Measurements from ENCODE around the gene ADGRB3. TPM values are rescaled to one million over a fixed set of nuclear protein-coding genes. Genes with fewer than 3 reads are reported as not detected.

ADGRB3 gene
- total RNA-seq, 1 experiment from 2014 or later: 7.7 TPM

DNA sequence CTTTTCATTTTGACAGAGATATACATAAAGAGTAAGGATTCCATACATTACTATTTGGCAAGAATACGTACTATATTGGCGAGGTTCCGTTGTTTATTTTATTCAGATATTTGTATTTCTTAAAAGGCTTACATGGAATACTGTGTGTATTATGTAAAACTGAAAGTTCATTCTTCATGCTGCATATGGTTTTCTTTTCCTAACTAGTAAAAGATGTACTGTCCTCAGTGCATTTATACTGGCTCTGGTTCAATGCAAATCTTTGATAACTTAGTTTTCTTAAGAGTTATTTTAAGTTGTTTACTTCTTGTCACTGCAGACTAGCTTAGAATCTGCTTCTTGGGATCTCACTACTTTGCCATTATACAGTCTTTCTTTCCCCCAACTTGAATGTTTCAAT is 42.0 kb downstream of the ADGRB3 start:
- Histone ChIP-seq H3K9me3 (ENCODE audit: low read depth, low read length, poor library complexity, severe bottlenecking) (no peaks in the 10 kb centered on the region), H3K27ac (ENCODE audit: low read depth, low read length, poor library complexity, severe bottlenecking) (no peak overlapping the region), H3K4me1 (ENCODE audit: insufficient read depth, low read length, poor library complexity, severe bottlenecking) (peaks cover 20% of the 10 kb centered on the region), H3K36me3 (ENCODE audit: insufficient read depth, low read length, poor library complexity, severe bottlenecking) (no peaks in the 10 kb centered on the region), H3K27me3 (replicated peaks; ENCODE audit: insufficient read depth, low read depth, low read length, poor library complexity) (no peaks in the 10 kb centered on the region), H3K4me3 (ENCODE audit: low read depth, low read length, poor library complexity, severe bottlenecking) (no peak overlapping the region)
- no peak for TF ChIP-seq EZH2 (IDR thresholded peaks at IDR 0.05; ENCODE audit: borderline replicate concordance, low read depth, low read length, poor library complexity, severe bottlenecking)
- TF ChIP-seq, protein P1, sequence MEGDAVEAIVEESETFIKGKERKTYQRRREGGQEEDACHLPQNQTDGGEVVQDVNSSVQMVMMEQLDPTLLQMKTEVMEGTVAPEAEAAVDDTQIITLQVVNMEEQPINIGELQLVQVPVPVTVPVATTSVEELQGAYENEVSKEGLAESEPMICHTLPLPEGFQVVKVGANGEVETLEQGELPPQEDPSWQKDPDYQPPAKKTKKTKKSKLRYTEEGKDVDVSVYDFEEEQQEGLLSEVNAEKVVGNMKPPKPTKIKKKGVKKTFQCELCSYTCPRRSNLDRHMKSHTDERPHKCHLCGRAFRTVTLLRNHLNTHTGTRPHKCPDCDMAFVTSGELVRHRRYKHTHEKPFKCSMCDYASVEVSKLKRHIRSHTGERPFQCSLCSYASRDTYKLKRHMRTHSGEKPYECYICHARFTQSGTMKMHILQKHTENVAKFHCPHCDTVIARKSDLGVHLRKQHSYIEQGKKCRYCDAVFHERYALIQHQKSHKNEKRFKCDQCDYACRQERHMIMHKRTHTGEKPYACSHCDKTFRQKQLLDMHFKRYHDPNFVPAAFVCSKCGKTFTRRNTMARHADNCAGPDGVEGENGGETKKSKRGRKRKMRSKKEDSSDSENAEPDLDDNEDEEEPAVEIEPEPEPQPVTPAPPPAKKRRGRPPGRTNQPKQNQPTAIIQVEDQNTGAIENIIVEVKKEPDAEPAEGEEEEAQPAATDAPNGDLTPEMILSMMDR (conservative IDR thresholded peaks at IDR 0.05; ENCODE audit: low read depth, low read length): no peak
- POLR2A ChIA-PET (ENCODE audit: low non-redundant PET): no interaction called here
- intact Hi-C loops (cut with micrococcal nuclease; ENCODE audit: unreplicated experiment): no loop called here
- CTCF ChIA-PET: no interaction called here
- no TSS peak for BruUV-seq (replicated peaks)
- no peak for DNase-seq (ENCODE audit: low spot score)

DNA sequence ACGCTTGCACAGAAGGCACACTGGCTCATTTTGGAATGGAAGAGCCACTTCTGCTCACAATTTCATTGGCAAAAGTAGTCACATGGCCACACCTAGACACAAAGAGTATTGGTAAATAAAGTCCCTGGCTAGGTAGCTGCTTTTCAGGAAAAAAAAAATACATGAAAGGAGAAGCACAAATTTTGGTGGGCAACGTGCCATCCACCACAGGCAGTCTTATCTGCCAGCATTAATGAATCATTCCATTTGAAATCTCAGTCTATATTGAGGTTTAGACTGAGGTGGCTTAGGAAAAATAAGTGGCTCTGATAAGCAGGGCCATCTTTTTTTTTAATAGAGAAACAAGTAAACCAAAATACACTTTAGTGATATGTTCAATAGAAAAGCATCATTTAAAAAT is 44.3 kb downstream of the ADGRB3 start:
- Histone ChIP-seq H3K27me3 (replicated peaks; ENCODE audit: insufficient read depth, low read depth, low read length, poor library complexity) (no peaks in the 10 kb centered on the region), H3K4me3 (ENCODE audit: low read depth, low read length, poor library complexity, severe bottlenecking) (no peak overlapping the region), H3K9me3 (ENCODE audit: low read depth, low read length, poor library complexity, severe bottlenecking) (no peaks in the 10 kb centered on the region), H3K36me3 (ENCODE audit: insufficient read depth, low read length, poor library complexity, severe bottlenecking) (no peaks in the 10 kb centered on the region), H3K27ac (ENCODE audit: low read depth, low read length, poor library complexity, severe bottlenecking) (no peak overlapping the region), H3K4me1 (ENCODE audit: insufficient read depth, low read length, poor library complexity, severe bottlenecking) (peaks cover 11% of the 10 kb centered on the region)
- intact Hi-C loops (cut with micrococcal nuclease; ENCODE audit: unreplicated experiment): no loop called here
- TF ChIP-seq, protein P1 (conservative IDR thresholded peaks at IDR 0.05; ENCODE audit: low read depth, low read length): no peak
- no peak for TF ChIP-seq EZH2 (IDR thresholded peaks at IDR 0.05; ENCODE audit: borderline replicate concordance, low read depth, low read length, poor library complexity, severe bottlenecking)
- CTCF ChIA-PET: no interaction called here
- no TSS peak for BruUV-seq (replicated peaks)
- no peak for DNase-seq (ENCODE audit: low spot score)
- POLR2A ChIA-PET (ENCODE audit: low non-redundant PET): no interaction called here

DNA sequence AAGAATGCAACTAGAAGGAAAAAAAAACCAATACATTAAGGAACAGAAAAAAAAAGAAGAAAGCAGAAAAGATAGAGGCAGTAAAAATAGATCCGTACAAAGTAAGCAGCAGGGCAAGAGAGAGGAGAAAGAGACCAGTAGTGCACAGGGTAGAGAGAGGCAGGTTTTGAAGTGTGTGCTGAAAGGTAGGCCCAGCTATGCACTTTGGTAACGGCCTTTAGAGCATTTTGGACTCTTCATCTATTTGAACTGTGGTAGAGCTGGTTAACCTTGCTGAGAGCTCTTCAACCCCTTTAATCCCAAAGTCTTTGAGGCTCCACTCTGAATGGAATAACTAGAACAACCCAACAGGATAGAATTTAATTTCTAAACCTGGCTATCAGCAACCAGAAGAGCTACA is 45.2 kb downstream of the ADGRB3 start:
- Histone ChIP-seq H3K9me3 (ENCODE audit: low read depth, low read length, poor library complexity, severe bottlenecking) (no peaks in the 10 kb centered on the region), H3K27ac (ENCODE audit: low read depth, low read length, poor library complexity, severe bottlenecking) (no peak overlapping the region), H3K4me1 (ENCODE audit: insufficient read depth, low read length, poor library complexity, severe bottlenecking) (peaks cover 6% of the 10 kb centered on the region), H3K36me3 (ENCODE audit: insufficient read depth, low read length, poor library complexity, severe bottlenecking) (no peaks in the 10 kb centered on the region), H3K27me3 (replicated peaks; ENCODE audit: insufficient read depth, low read depth, low read length, poor library complexity) (no peaks in the 10 kb centered on the region), H3K4me3 (ENCODE audit: low read depth, low read length, poor library complexity, severe bottlenecking) (no peak overlapping the region)
- no peak for DNase-seq (ENCODE audit: low spot score)
- ChIA-PET POLR2A (ENCODE audit: low non-redundant PET) (no interaction called here), CTCF (no interaction called here)
- BruUV-seq (replicated peaks): no TSS peak
- intact Hi-C loops (cut with micrococcal nuclease; ENCODE audit: unreplicated experiment): no loop called here
- TF ChIP-seq EZH2 (IDR thresholded peaks at IDR 0.05; ENCODE audit: borderline replicate concordance, low read depth, low read length, poor library complexity, severe bottlenecking): no peak
- TF ChIP-seq, protein P1 (conservative IDR thresholded peaks at IDR 0.05; ENCODE audit: low read depth, low read length): no peak

Data from A673 (cell line).